Endothelial cell of umbilical vein (primary cell): ENCODE results near the gene SLC9A1. TPM values are rescaled to one million over a fixed set of nuclear protein-coding genes. Genes with fewer than 3 reads are reported as not detected.

Experiments
- BruUV-seq: library from RNA; stranded (reverse); fragments of 400-500 nt; replicated peaks from 2 replicates; lab custom pipeline; 2021; lab: Mats Ljungman, UMichigan
- CTCF ChIA-PET: fragments of 300-600, 350-600 bp; sonication (Branson Sonifier 250); formaldehyde crosslinking; loops from one replicate; lab custom pipeline; 2021; ENCODE audit warnings: antibody characterized with exemption, inconsistent platforms; lab: Charles Lee
- POLR2A ChIA-PET: fragments of 300-600, 350-600 bp; sonication (Branson Sonifier 250); formaldehyde crosslinking; loops from one replicate; lab custom pipeline; 2021; ENCODE audit warnings: antibody characterized with exemption, inconsistent platforms; lab: Charles Lee
- DNase-seq: peaks from one replicate; pipeline ENCODE4 v3.0.0-alpha.2; 2011; ENCODE audit warnings: low read depth, low spot score
- FAIRE-seq: peaks from 2 replicates; lab custom pipeline; 2011; peaks lifted over from hg19 to GRCh38; lab: Jason Lieb, UNC
- H2AFZ ChIP-seq: 2 replicates; pipeline ENCODE4 v1.6.0; 2012; ENCODE audit warnings: low read depth, low read length, control low read depth, inconsistent platforms
- H3K27ac ChIP-seq: 2 replicates; pipeline ENCODE4 v1.5.1; 2011; ENCODE audit warnings: low read depth, mild to moderate bottlenecking, control low read depth, low read length, moderate library complexity; ENCODE audit not compliant: insufficient read depth
- H3K27me3 ChIP-seq, 2 experiments: 2 replicates each; pipeline versions ENCODE4 v1.6.0 to v1.6.1; 2011; ENCODE audit warnings: low read length in 2 of 2, mixed read lengths in 1 of 2; ENCODE audit not compliant: control insufficient read depth in 2 of 2, insufficient read depth in 2 of 2
- H3K36me3 ChIP-seq, 2 experiments: 2 replicates in 1 of 2; 3 replicates in 1 of 2; pipeline ENCODE4 v1.5.1; 2011; ENCODE audit warnings: low read length in 2 of 2, mild to moderate bottlenecking in 1 of 2, moderate library complexity in 1 of 2; ENCODE audit not compliant: control insufficient read depth in 2 of 2, insufficient read depth in 2 of 2; ENCODE audit errors: extremely low read depth in 1 of 2
- H3K4me1 ChIP-seq: 3 replicates; pipeline ENCODE4 v1.5.1; 2011; ENCODE audit warnings: mild to moderate bottlenecking, low read length; ENCODE audit not compliant: control insufficient read depth, insufficient read depth; ENCODE audit errors: extremely low read depth
- H3K4me2 ChIP-seq: 2 replicates; pipeline ENCODE4 v1.6.1; 2011; ENCODE audit warnings: low read length, control low read depth, mixed read lengths; ENCODE audit not compliant: insufficient read depth
- H3K4me3 ChIP-seq, 3 experiments: fragments of 200-600 bp in 1 of 3; sonication (generic), shearing (Covaris generic) in 1 of 3; replicated peaks in 1 of 3; 2 replicates each; pipeline ENCODE4 v1.5.1; 2011 to 2016; ENCODE audit warnings: control low read depth in 3 of 3, low read length in 3 of 3, mild to moderate bottlenecking in 2 of 3, inconsistent platforms in 1 of 3, low read depth in 1 of 3, moderate library complexity in 1 of 3; ENCODE audit not compliant: insufficient read depth in 1 of 3
- H3K79me2 ChIP-seq: 2 replicates; pipeline ENCODE4 v1.6.0; 2012; ENCODE audit warnings: low read length, inconsistent platforms; ENCODE audit not compliant: control insufficient read depth, insufficient read depth
- H3K9ac ChIP-seq: replicated peaks from 2 replicates; pipeline ENCODE3; 2011; ENCODE audit warnings: low read length, control low read depth; ENCODE audit not compliant: insufficient read depth; ENCODE audit errors: extremely low read depth
- H3K9me1 ChIP-seq: replicated peaks from 3 replicates; pipeline ENCODE4 v1.6.0; 2011; ENCODE audit warnings: mild to moderate bottlenecking, low read length; ENCODE audit not compliant: control insufficient read depth, insufficient read depth; ENCODE audit errors: extremely low read depth
- H3K9me3 ChIP-seq: replicated peaks from 2 replicates; pipeline ENCODE4 v1.5.1; 2012; ENCODE audit warnings: low read length, inconsistent platforms; ENCODE audit not compliant: control insufficient read depth, insufficient read depth
- H4K20me1 ChIP-seq: replicated peaks from 2 replicates; pipeline ENCODE3; 2011; ENCODE audit warnings: mild to moderate bottlenecking, low read length; ENCODE audit not compliant: control insufficient read depth, insufficient read depth; ENCODE audit errors: extremely low read depth
- CTCF ChIP-seq, 2 donors: IDR thresholded peaks; 1 replicate in 1 of 2; 2 replicates in 1 of 2; pipeline ENCODE4 v1.5.1; 2011; ENCODE audit warnings: low read length in 2 of 2, mild to moderate bottlenecking in 2 of 2, moderate library complexity in 2 of 2, control low read depth in 1 of 2, inconsistent platforms in 1 of 2, low read depth in 1 of 2; ENCODE audit not compliant: insufficient read depth in 1 of 2; ENCODE audit errors: extremely low read depth in 1 of 2
- EZH2 ChIP-seq: IDR thresholded peaks from 2 replicates; pipeline ENCODE4 v1.6.1; 2012; ENCODE audit warnings: borderline replicate concordance, low read depth, mild to moderate bottlenecking, moderate library complexity, low read length, inconsistent platforms; ENCODE audit not compliant: severe bottlenecking
- FOS ChIP-seq: IDR thresholded peaks from 2 replicates; pipeline ENCODE4 v1.6.1; 2011; ENCODE audit warnings: mild to moderate bottlenecking, low read length, moderate library complexity, borderline replicate concordance; ENCODE audit not compliant: insufficient read depth
- GATA2 ChIP-seq: IDR thresholded peaks from 2 replicates; pipeline ENCODE4 v1.7.0; 2011; ENCODE audit warnings: low read depth, mild to moderate bottlenecking, moderate library complexity, mixed read lengths, low read length; ENCODE audit not compliant: insufficient read length, insufficient read depth
- JUN ChIP-seq: IDR thresholded peaks from 2 replicates; pipeline ENCODE4 v1.6.1; 2011; ENCODE audit warnings: borderline replicate concordance, low read depth; ENCODE audit not compliant: insufficient read length, insufficient read depth
- MAX ChIP-seq: IDR thresholded peaks from 2 replicates; pipeline ENCODE4 v1.6.1; 2011; ENCODE audit not compliant: insufficient read depth, insufficient read length
- POLR2A ChIP-seq: IDR thresholded peaks from 2 replicates; pipeline ENCODE4 v1.6.1; 2012; ENCODE audit warnings: low read depth, mild to moderate bottlenecking, control low read depth, low read length
- POLR2AphosphoS5 ChIP-seq: IDR thresholded peaks from 2 replicates; pipeline ENCODE4 v1.6.1; 2012; ENCODE audit warnings: low read depth, mild to moderate bottlenecking, control low read depth, low read length, moderate library complexity; ENCODE audit not compliant: insufficient read depth
- dilution Hi-C: fragments of 300-500 bp; cut with MboI; formaldehyde crosslinking; loops from one replicate; pipeline ENCODE4 v1.15.0; 2019; ENCODE audit warnings: low sequenced_read_pairs; ENCODE audit not compliant: extremely low pct_ligation_motif_present
- intact Hi-C: fragments of 100-400 bp; cut with micrococcal nuclease; formaldehyde crosslinking; loops from one replicate; pipeline ENCODE4 v1.10.0; 2022
- polyA plus RNA-seq, 4 experiments: library from polyadenylated mRNA; depleted of rRNA in 3 of 4; stranded (reverse) in 3 of 4; unstranded in 1 of 4; fragments of >200 nt; gene quantifications; 2 replicates each; pipeline versions ENCODE4 v1.2.1 to v1.2.3, GENCODE V29; 2011 to 2012; ENCODE audit warnings: missing spikeins in 1 of 4
- total RNA-seq: library from RNA; stranded (reverse); gene quantifications from 2 replicates; pipeline ENCODE4 v1.2.3, GENCODE V29; 2021

The SLC9A1 gene
- total and polyA plus RNA-seq, 2 donors (not counting 3 experiments of a cell fraction or from before 2014, with no cell fraction given): 22.8 to 59.2 TPM

- no TSS peak for BruUV-seq
These were observed 12.0 kb upstream of the SLC9A1 start for GRCh38 chr1:27166929-27167328.

More at GRCh38 chr1:27166929-27167328, 12.0 kb upstream of the SLC9A1 start:
- H3K27me3 ChIP-seq: no peaks in the 10 kb centered on the region
- H3K9me3 ChIP-seq: no peaks in the 10 kb centered on the region
- FAIRE-seq: no peak
- H2AFZ ChIP-seq: no peak overlapping the region
- DNase-seq: no peak
- no peak for TF ChIP-seq CTCF (IDR thresholded peaks at IDR 0.05; ENCODE audit: extremely low read depth in 1 of 2, insufficient read depth in 1 of 2, low read depth in 1 of 2, low read length in 2 of 2)
- no peak for TF ChIP-seq MAX
- TF ChIP-seq JUN: no peak
- no peak for TF ChIP-seq FOS
- TF ChIP-seq GATA2: no peak
- TF ChIP-seq EZH2: no peak
- TF ChIP-seq POLR2A: no peak
- no peak for TF ChIP-seq POLR2AphosphoS5
- H3K9ac ChIP-seq: no peak overlapping the region
- no peaks in the 10 kb centered on the region for H3K79me2 ChIP-seq
- H3K27ac ChIP-seq: no peak overlapping the region
- intact Hi-C loops (no loop called here), dilution Hi-C loops (no loop called here)
- H3K4me1 ChIP-seq: peaks cover 1% of the 10 kb centered on the region
- H3K4me3 ChIP-seq: no peak overlapping the region
- H3K9me1 ChIP-seq: no peaks in the 10 kb centered on the region
- no peaks in the 10 kb centered on the region for H3K36me3 ChIP-seq
- CTCF ChIA-PET: interaction anchor here (1.9 kb wide), 1 partner anchor 30 kb away, joined by 4 read pairs; no protein-coding TSS in a partner anchor
- POLR2A ChIA-PET: no interaction called here
- H3K4me2 ChIP-seq: no peak overlapping the region
- H4K20me1 ChIP-seq: no peaks in the 10 kb centered on the region
